NB4 (cell line): ENCODE data around the gene TNRC18.

Source experiments
- CTCF ChIP-seq: IDR thresholded peaks from one replicate; pipeline ENCODE4 v1.5.1; 2012; ENCODE audit warnings: low read depth, low read length
- MAX ChIP-seq: IDR thresholded peaks from 2 replicates; pipeline ENCODE4 v1.6.1; 2011; ENCODE audit warnings: low read depth, low read length
- POLR2A ChIP-seq: IDR thresholded peaks from 2 replicates; pipeline ENCODE4 v1.6.1; 2011; ENCODE audit warnings: mild to moderate bottlenecking; ENCODE audit not compliant: insufficient read length; ENCODE audit errors: extremely low read depth

- no peak for TF ChIP-seq MAX
- TF ChIP-seq CTCF = no peak
- TF ChIP-seq POLR2A = no peak
Observed at GRCh38 chr7:5432691-5433090, 9.1 kb upstream of the TNRC18 start.
